Measurements from ENCODE around the gene ZACN.

ZACN gene

DNA sequence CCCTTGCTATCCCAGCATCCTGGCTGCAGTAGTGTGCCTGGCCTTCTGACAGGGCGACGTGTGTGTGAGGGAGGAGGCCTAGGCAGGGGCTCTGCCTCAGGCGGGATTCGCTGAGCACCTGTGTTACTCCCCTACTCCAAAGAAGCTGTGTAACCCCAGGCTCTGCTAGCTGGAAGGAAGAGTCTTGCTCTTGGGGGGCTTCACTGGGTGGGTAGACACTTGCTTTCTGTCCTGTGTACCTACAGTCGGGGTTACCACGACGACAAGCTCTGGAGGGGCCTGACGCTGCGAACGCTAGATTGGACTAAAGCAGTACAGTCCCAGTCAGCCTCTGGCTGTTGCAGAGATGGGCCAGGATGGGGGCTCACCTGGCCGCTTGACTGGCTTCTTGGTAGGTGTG is 15.1 kb downstream of the ZACN start:
- Histone ChIP-seq H3K79me2 (ENCODE audit: insufficient read depth, low read length) (no peaks in the 10 kb centered on the region), H2AFZ (ENCODE audit: low read length) (no peak overlapping the region), H3K36me3 (ENCODE audit: insufficient read depth, low read length) (peaks cover 46% of the 10 kb centered on the region; the same call in 1 of the 2 replicates), H3K9me3 (ENCODE audit: insufficient read depth, low read depth, low read length) (no peaks in the 10 kb centered on the region), H3K27me3 (ENCODE audit: insufficient read depth, low read length, poor library complexity, severe bottlenecking) (no peaks in the 10 kb centered on the region), H3K4me1 (ENCODE audit: insufficient read depth, low read length, poor library complexity, severe bottlenecking) (no peaks in the 10 kb centered on the region), H3K9me2 (replicated peaks; ENCODE audit: low read depth, low read length) (no peaks in the 10 kb centered on the region), H3K4me3 (ENCODE audit: low read length, poor library complexity, severe bottlenecking) (no peak overlapping the region), H3K4me2 (ENCODE audit: low read depth, low read length, poor library complexity, severe bottlenecking) (no peak overlapping the region), H4K20me1 (ENCODE audit: insufficient read depth, low read length, poor library complexity, severe bottlenecking) (no peaks in the 10 kb centered on the region), H3F3A (ENCODE audit: low read depth) (no peaks in the 10 kb centered on the region), H3K9ac (ENCODE audit: low read depth, low read length, poor library complexity, severe bottlenecking) (no peak overlapping the region)
- TF ChIP-seq EZH2phosphoT487 (IDR thresholded peaks at IDR 0.05; ENCODE audit: borderline replicate concordance) (no peak), CTCF (conservative IDR thresholded peaks at IDR 0.05; ENCODE audit: low read length) (no peak)

DNA sequence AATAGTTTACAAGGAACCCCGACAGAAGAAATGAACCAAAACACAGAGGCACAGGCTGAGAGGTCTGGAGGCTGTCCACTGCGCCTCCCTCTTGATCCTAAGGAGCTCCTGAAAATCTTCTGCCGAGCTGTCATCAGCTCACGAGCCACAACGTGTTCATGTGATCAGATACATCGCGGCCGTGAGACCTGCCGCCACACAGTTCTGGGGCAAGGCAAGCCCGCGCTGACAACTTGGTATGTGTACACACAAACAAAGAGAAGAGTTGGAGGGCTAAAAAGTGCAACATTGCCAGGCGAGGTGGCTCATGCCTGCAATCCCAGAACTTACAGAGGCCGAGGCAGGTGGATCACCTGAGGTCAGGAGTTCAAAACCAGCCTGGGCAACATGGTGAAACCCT is 17.0 kb downstream of the ZACN start:
- Histone ChIP-seq H3K4me3 (ENCODE audit: low read length, poor library complexity, severe bottlenecking) (no peak overlapping the region), H3K9me2 (replicated peaks; ENCODE audit: low read depth, low read length) (no peaks in the 10 kb centered on the region), H3K79me2 (ENCODE audit: insufficient read depth, low read length) (0 out of 2 replicates have a peak, but pooled peaks cover 3% of the 10 kb centered on the region), H4K20me1 (ENCODE audit: insufficient read depth, low read length, poor library complexity, severe bottlenecking) (no peaks in the 10 kb centered on the region), H3K9me3 (ENCODE audit: insufficient read depth, low read depth, low read length) (no peaks in the 10 kb centered on the region), H3F3A (ENCODE audit: low read depth) (no peaks in the 10 kb centered on the region), H3K4me2 (ENCODE audit: low read depth, low read length, poor library complexity, severe bottlenecking) (no peak overlapping the region), H2AFZ (ENCODE audit: low read length) (no peak overlapping the region), H3K9ac (ENCODE audit: low read depth, low read length, poor library complexity, severe bottlenecking) (no peak overlapping the region), H3K27me3 (ENCODE audit: insufficient read depth, low read length, poor library complexity, severe bottlenecking) (no peaks in the 10 kb centered on the region), H3K4me1 (ENCODE audit: insufficient read depth, low read length, poor library complexity, severe bottlenecking) (no peaks in the 10 kb centered on the region), H3K36me3 (ENCODE audit: insufficient read depth, low read length) (peaks cover 39% of the 10 kb centered on the region; the same call in 1 of the 2 replicates)
- no peak for TF ChIP-seq CTCF (conservative IDR thresholded peaks at IDR 0.05; ENCODE audit: low read length)
- no peak for TF ChIP-seq EZH2phosphoT487 (IDR thresholded peaks at IDR 0.05; ENCODE audit: borderline replicate concordance)

DNA sequence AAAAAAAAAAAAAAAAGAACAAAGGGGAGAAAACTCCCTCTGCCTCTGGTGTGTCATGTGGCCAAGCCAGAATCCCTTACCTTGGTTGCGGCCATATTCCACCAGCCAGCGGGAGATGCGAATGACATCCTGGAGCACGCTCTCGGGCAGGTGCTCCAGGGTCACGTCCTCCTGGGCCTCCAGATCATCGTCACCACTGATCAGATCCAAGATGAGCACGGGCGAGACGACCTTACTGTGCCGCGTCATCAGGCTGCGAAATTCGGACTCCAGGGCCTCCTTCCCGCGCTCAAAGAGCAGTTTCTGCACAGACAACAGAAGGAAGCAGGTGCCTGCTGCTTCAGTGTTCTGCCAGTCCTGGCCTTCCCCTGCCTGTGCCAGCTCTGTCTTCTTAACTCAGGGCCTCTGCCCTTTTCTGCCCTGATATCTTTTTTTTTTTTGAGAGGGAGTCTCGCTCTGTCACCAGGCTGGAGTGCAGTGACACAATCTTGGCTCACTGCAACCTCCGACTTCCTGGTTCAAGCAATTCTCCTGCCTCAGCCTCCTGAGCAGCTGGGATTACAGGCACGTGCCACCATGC is 18.8 kb downstream of the ZACN start:
- Histone ChIP-seq H3K79me2 (ENCODE audit: insufficient read depth, low read length) (peaks cover 17% of the 10 kb centered on the region), H3K9me2 (replicated peaks; ENCODE audit: low read depth, low read length) (no peaks in the 10 kb centered on the region), H3K4me1 (ENCODE audit: insufficient read depth, low read length, poor library complexity, severe bottlenecking) (peaks cover 7% of the 10 kb centered on the region), H3F3A (ENCODE audit: low read depth) (no peaks in the 10 kb centered on the region), H3K27me3 (ENCODE audit: insufficient read depth, low read length, poor library complexity, severe bottlenecking) (no peaks in the 10 kb centered on the region), H3K9me3 (ENCODE audit: insufficient read depth, low read depth, low read length) (no peaks in the 10 kb centered on the region), H3K9ac (ENCODE audit: low read depth, low read length, poor library complexity, severe bottlenecking) (no peak overlapping the region), H3K4me2 (ENCODE audit: low read depth, low read length, poor library complexity, severe bottlenecking) (no peak overlapping the region), H2AFZ (ENCODE audit: low read length) (no peak overlapping the region), H3K36me3 (ENCODE audit: insufficient read depth, low read length) (peaks cover 32% of the 10 kb centered on the region; the same call in 1 of the 2 replicates), H4K20me1 (ENCODE audit: insufficient read depth, low read length, poor library complexity, severe bottlenecking) (no peaks in the 10 kb centered on the region), H3K4me3 (ENCODE audit: low read length, poor library complexity, severe bottlenecking) (no peak overlapping the region)
- TF ChIP-seq EZH2phosphoT487 (IDR thresholded peaks at IDR 0.05; ENCODE audit: borderline replicate concordance) (no peak), CTCF (conservative IDR thresholded peaks at IDR 0.05; ENCODE audit: low read length) (no peak)

Measured in Loucy (cell line).